Kasumi-1 (cell line): Measurements from ENCODE around the gene NUDT1.

Source experiments
- DNase-seq, 2 experiments: peaks; one replicate each; lab custom pipeline; 2025; lab: John Stamatoyannopoulos, UW

NUDT1 gene

DNA sequence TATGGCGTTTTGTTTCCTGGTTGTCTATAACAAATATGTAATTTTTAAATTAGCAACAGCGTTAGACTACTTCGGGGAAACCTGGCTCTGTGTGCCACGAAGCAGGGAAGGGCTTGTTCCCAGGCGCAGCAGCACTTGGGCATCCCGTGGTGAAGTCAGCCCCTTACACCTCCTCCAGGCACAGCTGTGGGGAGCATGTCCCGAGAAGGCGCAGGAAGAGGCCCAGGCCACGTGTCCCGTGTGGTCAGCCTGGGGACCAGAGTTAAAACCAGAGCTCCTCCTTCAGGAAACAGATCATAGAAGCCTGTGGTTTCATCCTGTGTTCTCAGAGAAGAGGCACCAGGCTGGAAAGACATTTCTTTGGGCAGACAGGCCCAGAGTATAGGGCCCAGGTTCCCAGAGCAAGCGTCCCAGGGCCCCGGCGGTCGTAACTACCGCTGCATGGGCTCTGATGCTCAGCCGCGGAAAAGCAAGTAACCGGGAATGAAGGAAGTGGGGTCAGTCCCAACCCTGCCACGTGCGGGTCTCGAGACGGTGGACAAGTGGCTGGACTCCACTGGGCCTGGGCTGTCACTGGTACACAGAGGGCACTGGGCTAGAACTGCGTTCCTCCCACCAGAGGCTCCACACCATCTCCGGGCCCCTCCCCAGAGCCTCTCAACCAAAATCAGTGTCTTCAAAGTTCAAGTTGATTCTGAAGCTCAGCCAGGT lies 7.1 kb downstream of the NUDT1 start:
- DNase-seq = peak; percentile 80 to 84

DNA sequence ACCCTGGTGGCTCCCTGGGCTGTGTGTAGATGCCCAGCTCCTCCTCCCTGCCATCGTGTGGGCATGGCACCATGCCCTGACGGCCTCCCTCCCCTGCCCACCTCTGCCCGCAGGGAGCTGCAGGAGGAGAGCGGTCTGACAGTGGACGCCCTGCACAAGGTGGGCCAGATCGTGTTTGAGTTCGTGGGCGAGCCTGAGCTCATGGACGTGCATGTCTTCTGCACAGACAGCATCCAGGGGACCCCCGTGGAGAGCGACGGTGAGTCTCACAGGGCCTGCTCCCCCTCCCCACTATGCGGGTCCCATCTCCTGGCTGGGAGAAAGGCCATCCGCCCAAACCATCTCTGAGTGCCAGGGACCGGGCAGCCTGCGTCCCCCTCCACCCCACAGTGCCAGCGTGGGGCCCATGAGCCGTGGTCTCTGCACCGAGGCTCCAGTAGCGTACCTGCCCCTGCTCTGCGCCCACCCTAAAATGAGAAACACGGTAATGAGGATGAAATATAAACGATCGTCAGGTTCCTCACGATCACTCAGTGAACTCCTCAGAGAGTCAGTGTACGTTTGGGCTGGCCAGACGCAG lies 7.8 kb downstream of the NUDT1 start:
- DNase-seq = no peak

DNA sequence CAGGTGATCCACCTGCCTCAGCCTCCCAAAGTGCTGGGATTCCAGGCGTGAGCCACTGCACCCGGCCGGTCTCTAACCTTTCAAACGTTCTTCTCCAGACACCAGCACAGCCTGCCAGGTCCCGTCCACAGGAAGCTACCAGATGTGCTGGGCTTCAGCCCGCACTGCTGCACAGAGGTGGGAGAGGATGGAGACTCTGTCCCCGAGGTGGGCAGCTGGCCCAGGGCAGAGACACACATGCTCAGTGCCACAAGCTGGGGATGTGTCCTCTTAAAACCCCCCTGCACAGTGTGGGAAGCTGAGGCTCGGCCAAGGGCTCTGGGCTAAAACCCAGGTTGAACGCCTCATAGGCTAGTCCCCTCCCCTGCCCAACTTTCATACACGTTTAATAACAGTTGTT lies 9.4 kb downstream of the NUDT1 start:
- no peak for DNase-seq

DNA sequence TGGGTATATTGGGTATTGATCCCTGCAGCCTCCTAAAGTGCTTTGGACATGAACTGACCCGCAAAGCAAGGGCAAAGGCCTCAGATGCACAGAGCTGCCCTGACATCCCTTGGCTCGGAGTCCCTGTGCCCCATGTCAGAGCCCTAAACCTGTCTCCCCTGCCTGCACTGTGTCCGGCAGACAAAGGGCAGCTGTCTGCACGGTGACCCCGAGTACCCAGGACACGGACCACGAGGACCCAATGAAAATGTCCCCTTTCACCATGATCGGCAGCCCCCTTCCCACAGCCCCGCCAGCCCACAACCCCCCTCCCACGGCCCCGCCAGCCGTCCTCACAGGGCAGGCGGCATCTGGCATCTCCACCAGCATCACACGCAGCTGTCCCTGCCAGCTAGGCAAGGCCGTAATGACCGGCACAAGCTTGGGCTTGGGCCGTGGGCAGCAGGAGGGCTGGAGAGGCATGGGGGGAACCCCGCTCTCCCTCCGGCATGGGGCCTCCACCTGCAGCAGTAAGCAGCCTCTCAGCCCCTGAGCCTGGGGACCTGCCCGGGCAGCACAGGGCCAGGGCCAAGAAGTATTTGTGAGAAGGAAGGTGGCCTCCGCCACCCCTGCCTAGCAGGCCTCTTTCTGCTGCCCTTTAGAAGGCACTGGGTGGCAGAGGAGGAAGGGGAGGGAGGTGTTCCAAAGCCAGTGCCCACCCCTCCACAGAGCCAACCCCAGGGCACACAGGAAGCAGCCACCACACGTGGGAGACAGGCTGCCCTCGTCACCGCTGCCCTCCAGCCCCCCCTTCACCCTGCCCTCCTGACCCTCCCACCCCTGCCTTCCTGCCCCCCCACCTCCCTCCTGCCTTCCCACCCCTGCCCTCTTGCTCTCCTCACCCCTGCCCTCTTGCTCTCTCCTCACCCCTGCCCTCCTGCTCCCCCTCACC lies 10.1 kb downstream of the NUDT1 start:
- DNase-seq = no peak

DNA sequence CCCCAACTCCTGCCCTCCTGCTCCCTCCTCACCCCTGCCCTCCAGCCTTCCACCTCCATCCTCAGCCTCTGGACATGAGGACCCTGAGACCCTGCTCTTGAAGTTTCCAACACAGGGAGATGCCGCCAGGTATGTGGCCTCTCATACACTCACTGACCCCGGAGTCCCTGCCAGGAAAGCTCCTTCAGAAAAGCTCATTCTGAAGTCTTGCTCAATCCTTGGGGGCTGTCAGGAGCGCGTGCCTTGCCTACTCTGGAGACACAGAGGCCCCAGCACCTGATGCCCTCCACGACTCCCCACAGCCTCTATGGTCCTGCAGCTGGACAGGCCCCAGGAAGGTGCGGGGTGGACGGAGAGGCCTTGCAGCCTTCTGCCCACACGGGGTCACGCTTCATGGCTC lies 11.0 kb downstream of the NUDT1 start:
- no peak for DNase-seq

DNA sequence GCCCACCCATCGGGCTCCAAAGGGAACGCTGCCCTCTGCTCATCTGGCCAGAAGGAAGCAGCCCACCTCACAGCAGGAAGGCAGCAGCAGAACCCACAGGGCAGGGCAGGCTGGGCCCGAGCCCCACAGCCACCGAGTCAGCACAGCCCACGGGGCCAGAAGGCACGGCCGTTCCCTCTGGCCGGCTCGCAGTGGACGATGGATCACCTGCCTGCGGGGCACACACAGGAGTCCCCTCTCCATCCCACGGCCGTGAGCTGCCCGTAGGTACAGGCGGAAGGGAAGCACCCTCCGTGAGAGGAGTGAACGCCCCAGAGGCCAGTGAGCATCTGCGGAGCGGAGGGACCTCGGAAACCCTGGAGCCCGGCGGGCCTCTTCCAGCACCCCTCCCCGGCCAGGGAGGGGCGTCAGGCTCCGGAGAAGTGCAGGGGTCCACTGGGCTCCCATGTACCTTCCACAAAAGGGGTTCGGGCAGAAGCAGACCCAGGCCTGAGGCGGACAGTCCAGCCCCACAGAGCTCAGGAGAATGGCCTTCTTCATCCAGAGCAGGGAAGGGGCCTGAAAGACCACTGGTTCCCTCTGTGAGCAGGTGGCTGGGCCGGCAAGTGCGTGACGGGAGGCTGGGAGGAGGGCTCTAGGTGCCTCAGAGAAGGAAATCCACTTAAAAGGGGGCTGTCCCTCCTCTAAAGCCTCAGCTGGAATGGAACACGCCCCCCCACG lies 11.7 kb downstream of the NUDT1 start:
- no peak for DNase-seq

DNA sequence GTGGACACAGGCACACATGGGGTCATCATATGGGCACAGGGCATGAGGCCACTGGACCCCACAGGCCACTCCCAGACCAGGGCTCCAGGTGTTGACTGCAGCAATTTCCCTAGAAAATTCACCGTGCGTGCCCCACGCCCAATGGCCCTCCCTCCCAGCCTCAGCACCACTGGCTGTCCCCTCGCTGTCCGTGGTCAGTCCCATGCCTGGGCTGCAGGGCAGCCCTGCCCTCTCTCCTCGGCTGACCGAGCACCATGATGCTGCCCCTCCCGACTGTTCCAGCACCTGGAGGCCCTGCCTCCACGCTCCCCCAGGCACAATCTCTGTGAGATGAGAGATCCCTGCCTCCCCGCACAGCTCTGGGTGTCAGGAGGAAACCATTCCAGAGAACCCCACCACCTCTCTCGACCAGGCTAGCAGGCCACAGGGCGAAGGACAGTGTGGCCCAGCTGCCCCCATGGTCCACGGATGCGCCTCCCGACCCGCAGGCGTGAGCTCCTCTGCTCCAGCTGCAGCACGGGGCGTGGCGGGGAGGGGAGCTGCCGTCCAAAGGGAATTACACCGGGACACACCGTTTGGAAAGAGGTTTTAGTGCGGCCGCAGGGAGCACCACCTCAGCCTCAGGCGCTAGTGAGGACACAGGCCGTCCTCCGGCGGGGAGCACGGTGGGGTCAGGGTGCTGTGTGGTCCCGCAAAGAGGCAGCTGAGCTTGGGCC lies 12.6 kb downstream of the NUDT1 start:
- no peak for DNase-seq

DNA sequence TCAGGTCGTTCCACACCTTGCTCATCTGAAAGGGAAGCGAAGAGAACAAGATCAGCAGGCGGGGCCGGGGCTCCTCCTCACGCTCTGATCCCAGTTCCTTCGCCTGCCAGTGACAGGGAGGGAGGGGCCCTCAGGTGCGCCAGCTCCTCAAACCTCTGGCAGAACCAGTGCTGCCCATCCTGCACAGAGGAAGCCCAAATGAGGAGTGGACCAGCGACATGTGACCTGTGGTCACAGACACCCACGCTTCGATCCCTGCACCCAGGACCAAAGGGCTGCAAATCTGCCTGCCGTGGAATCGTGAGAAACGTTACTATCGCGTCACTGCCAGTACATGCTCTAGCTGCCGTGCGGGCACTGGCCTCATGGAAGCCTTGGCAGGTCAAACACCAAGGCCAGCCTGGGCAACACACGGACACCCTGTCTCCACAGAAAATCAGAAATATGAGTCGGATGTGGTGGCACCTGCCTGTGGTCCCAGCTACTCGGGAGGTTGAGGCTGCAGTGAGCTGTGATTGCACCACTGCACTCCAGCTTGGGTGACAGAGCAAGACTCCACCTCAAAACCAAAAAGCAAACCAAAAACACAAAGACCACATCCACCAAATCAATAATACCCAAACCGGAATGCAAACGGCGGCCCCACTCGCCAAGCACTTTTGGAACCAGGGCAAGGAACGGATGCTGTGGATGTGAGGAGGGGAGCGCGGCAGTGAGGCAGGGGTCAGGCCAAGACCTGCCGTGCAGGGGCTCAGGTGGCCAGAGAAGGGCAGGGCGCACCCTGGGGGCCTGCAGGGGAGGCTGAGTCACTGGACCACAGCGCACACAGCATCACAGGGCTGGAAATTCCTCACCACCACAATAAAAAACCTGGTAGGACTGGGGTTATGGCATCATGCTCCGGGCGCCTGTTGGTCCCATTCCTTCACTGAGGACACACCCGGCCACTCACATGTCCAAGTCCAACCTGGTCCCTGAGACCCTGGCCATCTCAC lies 13.4 kb downstream of the NUDT1 start:
- DNase-seq = no peak

DNA sequence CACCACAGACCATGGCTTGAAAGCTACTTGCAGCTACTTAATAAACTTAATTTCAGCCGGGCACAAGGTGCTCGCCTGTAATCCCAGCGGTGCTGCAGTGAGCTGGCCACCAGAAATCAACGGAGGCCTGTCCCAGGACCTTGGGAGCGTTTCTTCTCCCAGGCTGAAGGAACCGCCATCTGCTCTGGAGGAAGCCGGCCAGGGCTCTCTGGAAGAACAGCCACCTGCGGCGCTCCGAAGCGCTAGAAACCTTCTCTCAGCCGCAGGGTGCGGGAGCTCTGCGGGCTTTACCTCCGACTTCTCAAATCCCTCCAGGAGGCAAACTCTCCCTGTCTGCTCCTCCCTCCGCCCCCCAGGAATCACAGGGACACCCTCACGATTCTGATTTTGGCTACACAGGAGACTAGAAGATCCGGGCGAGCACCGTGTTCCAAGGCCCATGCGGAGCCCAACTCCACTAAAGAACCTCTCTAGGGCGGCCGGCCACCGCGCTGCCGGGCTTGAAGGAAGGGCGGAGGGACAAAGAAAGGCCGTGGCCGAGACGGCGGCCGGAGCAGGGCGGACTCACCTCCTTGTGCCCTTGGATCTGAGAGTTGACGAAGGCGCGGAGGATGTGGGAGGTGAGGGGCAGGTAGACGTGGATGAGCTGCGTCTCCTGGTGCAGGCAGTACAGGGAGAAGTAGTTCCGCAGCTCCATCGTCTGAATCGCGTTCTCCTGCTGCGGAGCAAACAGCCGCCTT lies 14.4 kb downstream of the NUDT1 start:
- no peak for DNase-seq

DNA sequence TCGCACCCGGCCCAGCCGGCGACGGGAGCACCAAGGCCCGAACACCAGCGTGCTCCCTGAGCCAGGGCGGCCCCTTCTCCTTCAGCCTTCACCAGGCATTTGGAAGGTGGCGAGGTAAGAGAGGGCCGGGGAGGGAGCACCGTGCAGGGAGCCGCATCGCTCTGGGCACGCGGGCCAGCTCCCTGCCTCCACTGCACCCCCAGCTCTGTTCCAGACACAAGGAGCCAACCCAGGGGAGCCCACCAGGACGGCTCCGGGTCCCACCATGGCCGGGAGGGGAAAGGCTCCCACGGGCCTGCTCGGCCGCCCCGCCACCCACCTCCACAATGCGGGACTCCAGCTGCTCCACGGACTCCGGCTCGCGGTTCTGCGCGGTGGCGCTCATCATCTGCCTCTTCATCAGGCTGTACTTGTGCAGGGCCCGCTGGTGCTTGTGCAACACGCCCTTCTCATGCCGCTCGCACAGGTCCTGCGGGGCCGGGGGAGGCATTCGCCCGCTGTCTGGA lies 15.1 kb downstream of the NUDT1 start:
- no peak for DNase-seq

DNA sequence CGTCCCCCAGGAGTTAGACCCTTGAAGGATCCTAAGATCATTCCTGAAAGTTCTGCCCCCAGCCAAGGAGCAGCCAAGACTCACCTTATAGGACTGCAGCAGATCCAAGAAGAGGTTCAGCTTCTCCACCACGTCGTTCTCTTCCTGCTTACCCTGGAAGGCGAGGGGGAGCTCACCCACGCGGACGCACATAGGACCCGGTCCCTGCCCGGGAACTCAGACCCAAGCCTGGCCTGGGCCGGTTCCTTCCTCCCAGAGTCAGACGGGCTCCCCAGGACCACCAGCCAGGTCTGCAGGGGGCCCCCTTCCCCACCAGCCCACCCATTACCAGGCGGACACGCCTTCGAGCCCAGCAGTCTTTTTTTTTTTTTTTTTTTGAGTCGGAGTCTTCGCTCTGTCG lies 15.6 kb downstream of the NUDT1 start:
- no peak for DNase-seq

DNA sequence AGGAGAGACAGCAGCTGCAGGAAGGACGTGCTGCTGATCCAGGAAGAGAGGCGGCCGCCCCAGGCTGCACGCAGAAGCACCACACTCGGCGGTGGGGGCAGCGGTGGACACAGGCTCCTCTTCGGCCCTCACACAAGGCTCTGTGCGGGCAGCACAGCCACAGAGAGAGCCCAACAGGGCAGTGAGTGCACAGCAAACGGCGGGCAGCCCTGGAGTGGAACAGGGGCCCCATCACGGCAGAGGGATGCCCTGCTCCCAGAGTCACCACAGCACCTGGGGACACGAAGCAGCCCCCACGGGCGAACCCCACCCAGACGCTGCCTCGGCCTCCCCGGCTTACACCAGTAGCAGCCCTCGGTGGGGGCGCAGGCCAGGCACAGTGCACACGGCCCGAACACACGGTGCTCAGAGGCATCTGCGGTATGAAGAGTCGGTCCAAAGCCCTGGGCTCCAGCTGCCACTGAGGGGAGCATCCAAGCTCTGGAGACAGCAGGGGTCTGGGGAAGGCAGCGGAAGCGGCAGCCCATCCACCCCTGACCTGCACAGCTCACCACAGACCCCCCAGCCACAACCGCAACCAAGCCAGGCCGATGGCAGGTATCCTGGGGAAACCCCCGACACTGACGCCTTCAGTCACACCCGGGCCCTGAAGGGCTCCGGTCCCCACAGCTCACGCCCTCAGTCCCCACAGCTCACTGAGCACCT lies 16.8 kb downstream of the NUDT1 start:
- DNase-seq = no peak

DNA sequence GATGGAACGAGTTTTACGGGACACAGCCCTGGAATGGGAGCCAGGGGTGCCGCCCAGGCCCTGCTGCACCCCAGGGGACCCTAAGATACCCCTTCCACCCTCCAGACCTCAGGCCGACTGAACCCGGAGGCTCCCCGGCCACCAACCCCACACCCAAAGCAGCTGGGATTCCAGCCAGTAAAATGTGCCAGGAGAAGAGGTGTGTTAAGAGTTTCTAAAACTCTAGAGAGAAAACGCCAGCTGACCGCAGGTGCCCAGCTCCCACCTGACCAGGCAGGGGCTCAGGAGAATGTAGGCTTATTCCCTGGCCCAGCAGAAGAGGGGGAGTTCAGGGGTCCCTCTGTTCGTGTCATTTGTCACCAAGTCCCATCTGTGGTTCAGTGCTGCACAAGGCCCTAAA lies 17.5 kb downstream of the NUDT1 start:
- DNase-seq = no peak

DNA sequence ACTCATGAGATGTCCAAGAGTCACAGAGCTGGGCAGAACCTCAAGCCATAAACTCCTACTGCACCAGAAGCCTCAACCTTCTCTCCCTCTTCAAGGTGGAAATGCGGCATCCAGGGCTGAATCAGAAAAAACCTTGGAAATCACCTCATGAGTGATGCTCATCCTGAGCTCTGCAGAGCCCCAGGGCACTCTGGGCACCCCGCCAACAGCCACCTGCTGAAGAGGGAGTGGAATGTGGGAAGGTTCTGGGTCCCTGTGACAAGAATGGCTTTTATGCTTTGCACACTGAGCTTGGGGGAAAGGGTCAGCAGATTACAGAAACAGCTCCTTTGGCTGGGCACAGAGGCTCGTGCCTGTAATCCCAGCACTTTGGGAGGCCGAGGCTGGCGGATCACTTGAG lies 18.8 kb downstream of the NUDT1 start:
- DNase-seq = no peak

DNA sequence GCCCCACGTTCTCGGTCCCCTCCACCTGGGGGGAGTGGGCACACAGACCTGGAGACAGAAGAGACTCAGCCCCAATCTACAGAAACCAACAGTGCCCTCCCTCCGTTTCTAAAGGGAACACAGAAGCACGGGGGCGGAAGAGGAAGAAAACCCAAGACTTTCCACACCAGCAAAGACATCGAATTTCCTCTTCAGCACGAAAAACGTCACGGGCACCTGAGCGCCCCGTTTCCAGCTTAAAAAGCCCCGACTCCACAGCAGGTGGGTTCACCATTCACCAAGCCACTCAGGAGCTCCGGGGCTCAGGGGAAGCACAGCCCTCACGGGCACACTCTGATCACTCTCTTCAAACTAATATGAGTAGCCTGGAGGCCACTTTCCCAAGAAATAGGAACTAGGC lies 19.6 kb downstream of the NUDT1 start:
- DNase-seq = peak; percentile 14 to 21

DNA sequence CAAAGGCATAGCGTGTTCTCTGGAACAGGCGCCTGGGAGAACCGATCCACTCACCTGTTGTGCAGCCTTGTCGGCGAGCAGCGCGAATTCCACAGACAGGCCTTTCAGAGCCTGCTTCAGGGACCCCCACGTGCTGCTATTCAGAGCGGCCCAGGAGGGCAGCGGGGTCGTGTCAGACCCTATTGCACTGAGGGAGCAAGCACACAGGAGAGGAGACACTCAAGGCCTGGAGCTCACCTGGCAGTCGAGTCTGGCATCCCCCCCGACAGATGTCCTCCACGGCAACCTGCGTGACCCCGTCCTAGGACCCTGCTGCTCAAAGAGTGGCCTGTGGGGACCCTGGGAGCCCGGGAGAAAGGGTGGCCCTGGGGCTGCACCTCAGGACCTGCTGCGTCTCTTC lies 21.1 kb downstream of the NUDT1 start:
- DNase-seq = no peak

DNA sequence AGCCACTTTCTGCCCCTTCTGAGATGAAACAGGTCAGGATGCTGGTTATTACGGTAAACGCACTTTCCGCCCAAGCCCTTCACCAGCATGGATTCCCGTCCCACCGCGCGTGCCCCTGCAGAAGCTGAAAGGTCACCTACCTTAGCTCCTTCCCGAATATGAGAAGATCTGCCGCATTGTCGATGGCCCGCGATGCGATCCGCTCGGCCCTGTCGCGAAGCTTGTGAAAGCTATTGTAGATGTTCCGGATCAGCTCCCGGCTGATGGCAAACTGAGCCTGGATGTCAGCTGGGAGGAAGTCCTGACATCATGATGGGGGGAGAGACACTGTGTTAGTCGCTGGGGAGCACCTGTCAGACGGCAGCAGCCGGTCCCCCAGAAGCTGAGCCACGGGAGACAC lies 22.1 kb downstream of the NUDT1 start:
- no peak for DNase-seq

DNA sequence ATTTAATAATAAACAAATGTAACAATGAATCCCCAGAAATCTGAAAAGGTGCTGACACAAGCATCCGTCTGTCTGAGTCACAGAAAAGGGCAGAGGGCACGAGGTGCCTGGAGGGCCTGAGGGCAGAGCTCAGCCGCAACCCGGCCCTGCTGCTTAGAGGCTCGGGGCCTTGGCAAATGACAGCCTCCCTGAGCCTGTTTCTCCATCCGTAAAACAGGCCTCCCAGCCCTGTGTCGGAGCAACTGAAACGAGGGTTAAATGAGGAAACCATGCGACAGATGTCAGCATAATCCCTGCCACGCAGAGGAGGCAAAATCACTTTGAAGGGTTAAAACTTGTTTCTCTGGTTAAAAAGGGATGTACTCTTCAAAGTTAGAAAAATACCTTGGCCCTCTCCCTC lies 24.9 kb downstream of the NUDT1 start:
- no peak for DNase-seq
